GM12874 (cell line): ENCODE data around the gene STK17B.

Experiments used
- CTCF ChIP-seq: IDR thresholded peaks from 2 replicates; pipeline ENCODE4 v1.5.1; 2011; ENCODE audit warnings: low read depth, mild to moderate bottlenecking, control low read depth, low read length, moderate library complexity; ENCODE audit not compliant: insufficient read depth

The STK17B gene

GRCh38 chr2:196140213-196140612, 31.2 kb downstream of the STK17B start:
- no peak for TF ChIP-seq CTCF

GRCh38 chr2:196137271-196137670, 34.1 kb downstream of the STK17B start:
- no peak for TF ChIP-seq CTCF

- TF ChIP-seq CTCF = no peak
Measured at GRCh38 chr2:196136151-196136550, 35.2 kb downstream of the STK17B start.

- TF ChIP-seq CTCF = no peak
Measured at GRCh38 chr2:196131949-196132925, 39.1 kb downstream of the STK17B start.

GRCh38 chr2:196131384-196131937, 39.9 kb downstream of the STK17B start:
- TF ChIP-seq CTCF = peak; percentile 62

GRCh38 chr2:196130039-196130825, 41.1 kb downstream of the STK17B start:
- TF ChIP-seq CTCF = no peak

- no peak for TF ChIP-seq CTCF
Measured at GRCh38 chr2:196128749-196129148, 42.6 kb downstream of the STK17B start.
